PFSK-1 (cell line): ENCODE results near the gene UBP1.

Experiments
- POLR2AphosphoS5 ChIP-seq: IDR thresholded peaks from 2 replicates; pipeline ENCODE4 v1.6.1; 2012; ENCODE audit warnings: low read depth, mild to moderate bottlenecking, control low read depth, low read length, moderate library complexity
- TF ChIP-seq, protein P1 (sequence below), 2 experiments: IDR thresholded peaks; 2 replicates each; pipeline versions ENCODE4 v1.6.1 to v1.8.0; 2011 to 2012; ENCODE audit warnings: low read depth in 2 of 2, low read length in 2 of 2, control low read depth in 1 of 2, inconsistent platforms in 1 of 2, mild to moderate bottlenecking in 1 of 2, moderate library complexity in 1 of 2; ENCODE audit not compliant: insufficient read depth in 1 of 2

- TF ChIP-seq, protein P1, sequence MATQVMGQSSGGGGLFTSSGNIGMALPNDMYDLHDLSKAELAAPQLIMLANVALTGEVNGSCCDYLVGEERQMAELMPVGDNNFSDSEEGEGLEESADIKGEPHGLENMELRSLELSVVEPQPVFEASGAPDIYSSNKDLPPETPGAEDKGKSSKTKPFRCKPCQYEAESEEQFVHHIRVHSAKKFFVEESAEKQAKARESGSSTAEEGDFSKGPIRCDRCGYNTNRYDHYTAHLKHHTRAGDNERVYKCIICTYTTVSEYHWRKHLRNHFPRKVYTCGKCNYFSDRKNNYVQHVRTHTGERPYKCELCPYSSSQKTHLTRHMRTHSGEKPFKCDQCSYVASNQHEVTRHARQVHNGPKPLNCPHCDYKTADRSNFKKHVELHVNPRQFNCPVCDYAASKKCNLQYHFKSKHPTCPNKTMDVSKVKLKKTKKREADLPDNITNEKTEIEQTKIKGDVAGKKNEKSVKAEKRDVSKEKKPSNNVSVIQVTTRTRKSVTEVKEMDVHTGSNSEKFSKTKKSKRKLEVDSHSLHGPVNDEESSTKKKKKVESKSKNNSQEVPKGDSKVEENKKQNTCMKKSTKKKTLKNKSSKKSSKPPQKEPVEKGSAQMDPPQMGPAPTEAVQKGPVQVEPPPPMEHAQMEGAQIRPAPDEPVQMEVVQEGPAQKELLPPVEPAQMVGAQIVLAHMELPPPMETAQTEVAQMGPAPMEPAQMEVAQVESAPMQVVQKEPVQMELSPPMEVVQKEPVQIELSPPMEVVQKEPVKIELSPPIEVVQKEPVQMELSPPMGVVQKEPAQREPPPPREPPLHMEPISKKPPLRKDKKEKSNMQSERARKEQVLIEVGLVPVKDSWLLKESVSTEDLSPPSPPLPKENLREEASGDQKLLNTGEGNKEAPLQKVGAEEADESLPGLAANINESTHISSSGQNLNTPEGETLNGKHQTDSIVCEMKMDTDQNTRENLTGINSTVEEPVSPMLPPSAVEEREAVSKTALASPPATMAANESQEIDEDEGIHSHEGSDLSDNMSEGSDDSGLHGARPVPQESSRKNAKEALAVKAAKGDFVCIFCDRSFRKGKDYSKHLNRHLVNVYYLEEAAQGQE (IDR thresholded peaks at IDR 0.05; ENCODE audit: insufficient read depth in 1 of 2, low read depth in 2 of 2, low read length in 2 of 2) = no peak
- TF ChIP-seq POLR2AphosphoS5 = no peak
Measured at GRCh38 chr3:33442190-33442589, 2.0 kb upstream of the UBP1 start.
